ENCODE measurements around the gene HTR4.
A peak's percentile ranks its signal among the peaks of the same experiment; 100 is the strongest.

Gene HTR4

DNA sequence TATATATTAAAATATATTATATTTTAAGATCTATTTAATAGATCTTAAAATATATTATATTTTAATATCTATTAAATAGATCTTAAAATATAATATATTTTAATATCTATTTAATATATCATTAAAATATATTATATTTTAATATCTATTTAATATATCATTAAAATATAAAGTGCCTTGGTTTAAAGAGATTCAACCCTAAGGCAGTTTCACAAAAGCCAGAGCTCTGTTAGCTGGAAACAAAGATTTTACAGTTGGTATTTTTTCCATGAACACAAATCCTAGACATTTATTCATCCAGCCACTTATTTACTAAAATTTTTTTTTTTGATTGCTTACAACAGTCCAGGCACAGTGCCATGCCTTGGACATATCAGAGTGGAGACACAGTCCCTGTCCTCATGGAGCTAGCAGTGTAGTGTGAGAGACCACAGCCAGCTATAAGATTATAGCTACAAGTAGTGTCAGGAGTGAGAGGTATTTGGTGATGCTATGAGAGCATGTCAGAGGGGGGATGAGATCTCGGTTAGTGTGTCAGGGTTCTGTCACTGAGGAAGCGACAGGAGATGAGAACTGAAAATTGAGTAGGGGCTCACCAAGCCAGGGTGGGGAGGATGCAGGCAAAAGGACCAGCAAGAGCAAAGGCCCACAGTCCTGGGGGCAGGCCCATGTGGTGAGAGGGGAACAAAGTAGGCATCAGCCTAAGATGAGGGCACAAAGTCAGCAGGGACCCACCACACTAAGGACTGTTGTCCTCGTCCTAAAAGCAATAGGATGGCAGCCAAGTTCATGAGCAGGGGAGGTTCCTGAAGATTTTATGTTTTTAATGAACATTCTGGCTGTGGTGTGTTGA lies 196.1 kb downstream of the HTR4 start:
- H3K27me3 ChIP-seq (replicated peaks; ENCODE audit: insufficient read depth, low read length): no peaks in the 10 kb centered on the region
- H3K4me2 ChIP-seq (ENCODE audit: low read depth, low read length): no peak overlapping the region
- TF ChIP-seq EZH2 (optimal IDR thresholded peaks at IDR 0.05; ENCODE audit: low read depth, low read length): no peak
- TF ChIP-seq, protein P1, sequence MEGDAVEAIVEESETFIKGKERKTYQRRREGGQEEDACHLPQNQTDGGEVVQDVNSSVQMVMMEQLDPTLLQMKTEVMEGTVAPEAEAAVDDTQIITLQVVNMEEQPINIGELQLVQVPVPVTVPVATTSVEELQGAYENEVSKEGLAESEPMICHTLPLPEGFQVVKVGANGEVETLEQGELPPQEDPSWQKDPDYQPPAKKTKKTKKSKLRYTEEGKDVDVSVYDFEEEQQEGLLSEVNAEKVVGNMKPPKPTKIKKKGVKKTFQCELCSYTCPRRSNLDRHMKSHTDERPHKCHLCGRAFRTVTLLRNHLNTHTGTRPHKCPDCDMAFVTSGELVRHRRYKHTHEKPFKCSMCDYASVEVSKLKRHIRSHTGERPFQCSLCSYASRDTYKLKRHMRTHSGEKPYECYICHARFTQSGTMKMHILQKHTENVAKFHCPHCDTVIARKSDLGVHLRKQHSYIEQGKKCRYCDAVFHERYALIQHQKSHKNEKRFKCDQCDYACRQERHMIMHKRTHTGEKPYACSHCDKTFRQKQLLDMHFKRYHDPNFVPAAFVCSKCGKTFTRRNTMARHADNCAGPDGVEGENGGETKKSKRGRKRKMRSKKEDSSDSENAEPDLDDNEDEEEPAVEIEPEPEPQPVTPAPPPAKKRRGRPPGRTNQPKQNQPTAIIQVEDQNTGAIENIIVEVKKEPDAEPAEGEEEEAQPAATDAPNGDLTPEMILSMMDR (IDR thresholded peaks at IDR 0.05; ENCODE audit: low read length): no peak
- TF ChIP-seq EZH2phosphoT487 (IDR thresholded peaks at IDR 0.05; ENCODE audit: low read length): no peak
- H4K20me1 ChIP-seq (ENCODE audit: insufficient read depth, low read length): no peaks in the 10 kb centered on the region
- H3K9me3 ChIP-seq (replicated peaks; ENCODE audit: insufficient read depth, low read length): no peaks in the 10 kb centered on the region
- H3K27ac ChIP-seq (ENCODE audit: low read length): no peak overlapping the region
- H3K9me2 ChIP-seq (replicated peaks; ENCODE audit: insufficient read depth, low read length): no peaks in the 10 kb centered on the region
- H3K36me3 ChIP-seq (replicated peaks; ENCODE audit: insufficient read depth, low read length): no peaks in the 10 kb centered on the region
- H2AFZ ChIP-seq (ENCODE audit: low read length): no peak overlapping the region
- no peak overlapping the region for H3K9ac ChIP-seq (ENCODE audit: low read length)
- no peaks in the 10 kb centered on the region for H3K79me2 ChIP-seq (ENCODE audit: low read length)
- H3F3A ChIP-seq (ENCODE audit: insufficient read depth, low read length): no peaks in the 10 kb centered on the region
- H3K4me1 ChIP-seq (ENCODE audit: low read length): no peaks in the 10 kb centered on the region
- no peak for DNase-seq
- H3K4me3 ChIP-seq (ENCODE audit: low read length): no peak overlapping the region

DNA sequence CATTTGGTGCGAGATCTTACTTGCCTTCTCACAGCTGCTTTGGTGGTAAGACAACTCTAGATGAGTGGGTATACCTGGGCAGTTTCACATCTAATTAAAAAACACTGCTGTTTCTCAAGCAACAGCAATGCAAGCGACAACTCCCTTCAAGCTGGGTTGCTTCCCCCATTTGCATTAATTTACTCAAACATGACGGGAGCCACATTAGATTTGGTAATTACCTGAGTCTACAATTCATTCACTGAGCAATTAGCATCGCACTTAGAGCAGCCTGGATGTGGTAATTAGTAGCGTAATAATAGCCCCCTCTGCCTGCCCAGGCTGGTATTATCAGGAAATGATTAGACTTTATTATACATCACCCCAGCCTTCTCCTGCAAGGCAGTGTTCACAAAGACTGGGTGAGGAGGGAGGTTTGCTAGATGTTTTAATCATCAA lies 197.1 kb downstream of the HTR4 start:
- no peaks in the 10 kb centered on the region for H4K20me1 ChIP-seq (ENCODE audit: insufficient read depth, low read length)
- no peak overlapping the region for H3K27ac ChIP-seq (ENCODE audit: low read length)
- no peaks in the 10 kb centered on the region for H3K27me3 ChIP-seq (replicated peaks; ENCODE audit: insufficient read depth, low read length)
- H3K79me2 ChIP-seq (ENCODE audit: low read length): no peaks in the 10 kb centered on the region
- H3K4me2 ChIP-seq (ENCODE audit: low read depth, low read length): no peak overlapping the region
- H3K4me3 ChIP-seq (ENCODE audit: low read length): no peak overlapping the region
- no peak for DNase-seq
- H3F3A ChIP-seq (ENCODE audit: insufficient read depth, low read length): no peaks in the 10 kb centered on the region
- H3K36me3 ChIP-seq (replicated peaks; ENCODE audit: insufficient read depth, low read length): no peaks in the 10 kb centered on the region
- H3K9me3 ChIP-seq (replicated peaks; ENCODE audit: insufficient read depth, low read length): no peaks in the 10 kb centered on the region
- no peaks in the 10 kb centered on the region for H3K4me1 ChIP-seq (ENCODE audit: low read length)
- no peak overlapping the region for H3K9ac ChIP-seq (ENCODE audit: low read length)
- no peaks in the 10 kb centered on the region for H3K9me2 ChIP-seq (replicated peaks; ENCODE audit: insufficient read depth, low read length)
- H2AFZ ChIP-seq (ENCODE audit: low read length): no peak overlapping the region
- TF ChIP-seq, protein P1 (IDR thresholded peaks at IDR 0.05; ENCODE audit: low read length): peak; percentile 16
- TF ChIP-seq EZH2phosphoT487 (IDR thresholded peaks at IDR 0.05; ENCODE audit: low read length) (no peak), EZH2 (optimal IDR thresholded peaks at IDR 0.05; ENCODE audit: low read depth, low read length) (no peak)

DNA sequence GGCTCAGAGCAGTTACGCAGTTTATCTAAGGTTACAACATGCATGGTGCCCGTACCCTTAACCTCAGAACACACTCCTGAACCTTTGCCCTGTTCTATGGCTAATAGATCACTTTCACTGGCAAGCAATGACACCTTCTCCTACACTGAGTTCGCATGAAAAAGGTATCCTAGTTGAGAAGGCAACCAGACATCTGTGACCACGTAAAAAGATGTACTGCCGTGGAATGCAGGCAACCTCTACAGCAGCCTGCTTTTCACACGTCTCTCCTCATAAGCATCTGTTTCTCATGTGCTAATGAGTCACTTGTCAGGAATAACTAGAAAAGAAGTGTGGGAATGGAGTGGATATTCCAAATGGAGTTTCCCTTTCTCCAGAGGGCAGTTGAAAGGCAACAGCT lies 199.1 kb downstream of the HTR4 start:
- H3K27me3 ChIP-seq (replicated peaks; ENCODE audit: insufficient read depth, low read length): no peaks in the 10 kb centered on the region
- H3K9me2 ChIP-seq (replicated peaks; ENCODE audit: insufficient read depth, low read length): no peaks in the 10 kb centered on the region
- no peaks in the 10 kb centered on the region for H3K4me1 ChIP-seq (ENCODE audit: low read length)
- H3K9me3 ChIP-seq (replicated peaks; ENCODE audit: insufficient read depth, low read length): no peaks in the 10 kb centered on the region
- no peaks in the 10 kb centered on the region for H4K20me1 ChIP-seq (ENCODE audit: insufficient read depth, low read length)
- H2AFZ ChIP-seq (ENCODE audit: low read length): no peak overlapping the region
- DNase-seq: no peak
- no peak overlapping the region for H3K27ac ChIP-seq (ENCODE audit: low read length)
- no peak overlapping the region for H3K4me2 ChIP-seq (ENCODE audit: low read depth, low read length)
- no peak overlapping the region for H3K9ac ChIP-seq (ENCODE audit: low read length)
- no peaks in the 10 kb centered on the region for H3F3A ChIP-seq (ENCODE audit: insufficient read depth, low read length)
- no peaks in the 10 kb centered on the region for H3K79me2 ChIP-seq (ENCODE audit: low read length)
- no peaks in the 10 kb centered on the region for H3K36me3 ChIP-seq (replicated peaks; ENCODE audit: insufficient read depth, low read length)
- TF ChIP-seq, protein P1 (IDR thresholded peaks at IDR 0.05; ENCODE audit: low read length): no peak
- TF ChIP-seq EZH2phosphoT487 (IDR thresholded peaks at IDR 0.05; ENCODE audit: low read length) (no peak), EZH2 (optimal IDR thresholded peaks at IDR 0.05; ENCODE audit: low read depth, low read length) (no peak)
- no peak overlapping the region for H3K4me3 ChIP-seq (ENCODE audit: low read length)
